ENCODE data around the gene PPP2R1B.

Gene PPP2R1B

GRCh38 chr11:111693224-111693937 is 72.8 kb downstream of the PPP2R1B start:
- no peak for DNase-seq (ENCODE audit: low read depth)

- no peak for DNase-seq (ENCODE audit: low read depth)
Measured at GRCh38 chr11:111691741-111692140, 74.4 kb downstream of the PPP2R1B start.

- no peak for DNase-seq (ENCODE audit: low read depth)
Measured at GRCh38 chr11:111691176-111691575, 75.0 kb downstream of the PPP2R1B start.

- DNase-seq (ENCODE audit: low read depth), result no peak
Measured at GRCh38 chr11:111688013-111688412, 78.2 kb downstream of the PPP2R1B start.

- no peak for DNase-seq (ENCODE audit: low read depth)
Measured at GRCh38 chr11:111684251-111684650, 81.9 kb downstream of the PPP2R1B start.

GRCh38 chr11:111683806-111684205 is 82.4 kb downstream of the PPP2R1B start:
- no peak for DNase-seq (ENCODE audit: low read depth)

- no peak for DNase-seq (ENCODE audit: low read depth)
Measured at GRCh38 chr11:111680486-111681175, 85.6 kb downstream of the PPP2R1B start.

All from T-helper 22 cell (primary cell).